Stimulated activated naive CD8-positive, alpha-beta T cell treated with anti-CD3 and anti-CD28 coated beads, Interleukin-15, amount 100 ng/mL, for 72 hours (primary cell): ENCODE data around the gene RMND1.
"Not testable (repeated sequence)": the region's sequence is repeated elsewhere in the genome, so short reads cannot be mapped to it uniquely, and the experiment has no call there.

Source experiments
- ATAC-seq: fragments of 150-1000 bp; cut with Tn5 transposase; 2 replicates; pipeline ENCODE4 v1.10.0; 2021; ENCODE audit warnings: mild to moderate bottlenecking, moderate library complexity
- DNase-seq, 2 donors: peaks; one replicate each; pipeline ENCODE4 v3.0.0; 2021 to 2022
- H3K27ac Mint-ChIP-seq, 2 donors: one replicate each; pipeline ENCODE4 v1.8.0; 2022; ENCODE audit warnings: mild to moderate bottlenecking in 2 of 2, mixed read lengths in 2 of 2, moderate library complexity in 2 of 2
- H3K27me3 Mint-ChIP-seq: one replicate; pipeline ENCODE4 v1.8.0; 2022; ENCODE audit warnings: mixed read lengths
- H3K4me1 Mint-ChIP-seq: one replicate; pipeline ENCODE4 v1.8.0; 2022; ENCODE audit warnings: mild to moderate bottlenecking, mixed read lengths
- H3K4me3 Mint-ChIP-seq, 2 donors: one replicate each; pipeline ENCODE4 v1.8.0; 2022; ENCODE audit warnings: mild to moderate bottlenecking in 2 of 2, mixed read lengths in 2 of 2, moderate library complexity in 1 of 2
- H3K9me3 Mint-ChIP-seq, 2 donors: one replicate each; pipeline ENCODE4 v1.8.0; 2022; ENCODE audit warnings: mixed read lengths in 2 of 2

The RMND1 gene

GRCh38 chr6:151372164-151372563 lies 79.8 kb downstream of the RMND1 start:
- H3K27ac Mint-ChIP-seq = peak overlapping the region; percentile 9 to 75
- H3K4me3 Mint-ChIP-seq = peak overlapping the region; percentile 49 to 75
- peaks cover 60% of the 10 kb centered on the region for H3K4me1 Mint-ChIP-seq
- no peaks in the 10 kb centered on the region for H3K27me3 Mint-ChIP-seq
- H3K9me3 Mint-ChIP-seq = no peaks in the 10 kb centered on the region
- DNase-seq (no peak), ATAC-seq (peak; percentile 60)

GRCh38 chr6:151370509-151371078 lies 81.3 kb downstream of the RMND1 start:
- no peak overlapping the region for H3K27ac Mint-ChIP-seq
- ATAC-seq (no peak), DNase-seq (no peak)
- no peaks in the 10 kb centered on the region for H3K9me3 Mint-ChIP-seq
- peaks cover 46% of the 10 kb centered on the region for H3K4me1 Mint-ChIP-seq
- H3K4me3 Mint-ChIP-seq = no peak overlapping the region
- H3K27me3 Mint-ChIP-seq = no peaks in the 10 kb centered on the region

GRCh38 chr6:151365233-151365632 lies 86.7 kb downstream of the RMND1 start:
- Mint-ChIP-seq H3K27me3 (no peaks in the 10 kb centered on the region), H3K27ac (no peak overlapping the region), H3K4me3 (no peak overlapping the region), H3K9me3 (no peaks in the 10 kb centered on the region), H3K4me1 (no peaks in the 10 kb centered on the region)
- DNase-seq (no peak), ATAC-seq (no peak)

GRCh38 chr6:151359486-151359885 lies 92.4 kb downstream of the RMND1 start:
- ATAC-seq (no peak), DNase-seq (no peak)
- Mint-ChIP-seq H3K4me1 (peaks cover 6% of the 10 kb centered on the region), H3K9me3 (no peaks in the 10 kb centered on the region), H3K27ac (no peak overlapping the region), H3K4me3 (no peak overlapping the region), H3K27me3 (no peaks in the 10 kb centered on the region)

GRCh38 chr6:151358475-151358874 lies 93.5 kb downstream of the RMND1 start:
- no peaks in the 10 kb centered on the region for H3K27me3 Mint-ChIP-seq
- no peaks in the 10 kb centered on the region for H3K9me3 Mint-ChIP-seq
- H3K27ac Mint-ChIP-seq = no peak overlapping the region
- ATAC-seq = no peak
- DNase-seq = no peak
- H3K4me3 Mint-ChIP-seq = no peak overlapping the region
- peaks cover 6% of the 10 kb centered on the region for H3K4me1 Mint-ChIP-seq

- no peak overlapping the region for H3K4me3 Mint-ChIP-seq
- no peak overlapping the region for H3K27ac Mint-ChIP-seq
- no peak for DNase-seq
- ATAC-seq = no peak
- H3K9me3 Mint-ChIP-seq = no peaks in the 10 kb centered on the region
- no peaks in the 10 kb centered on the region for H3K27me3 Mint-ChIP-seq
- H3K4me1 Mint-ChIP-seq = peaks cover 6% of the 10 kb centered on the region
These were observed 94.0 kb downstream of the RMND1 start for GRCh38 chr6:151357758-151358436.

GRCh38 chr6:151356983-151357382 lies 94.9 kb downstream of the RMND1 start:
- DNase-seq, H3K27me3 Mint-ChIP-seq, H3K4me3 Mint-ChIP-seq, H3K4me1 Mint-ChIP-seq, H3K27ac Mint-ChIP-seq, H3K9me3 Mint-ChIP-seq, ATAC-seq: not testable (repeated sequence)
